Measurements from ENCODE around the gene MPPED2.

The MPPED2 gene

GRCh38 chr11:30550022-30550542, 36.1 kb downstream of the MPPED2 start:
- H3K4me3 ChIP-seq (ENCODE audit: low read depth in 1 of 2, low read length in 1 of 2), result no peak overlapping the region
- no peaks in the 10 kb centered on the region for H3K27me3 ChIP-seq
- no peaks in the 10 kb centered on the region for H3K9me3 ChIP-seq
- no peak for TF ChIP-seq CTCF (IDR thresholded peaks at IDR 0.05)
- H3K36me3 ChIP-seq, result no peaks in the 10 kb centered on the region
- H3K27ac ChIP-seq, result no peak overlapping the region
- H3K4me1 ChIP-seq (ENCODE audit: control insufficient read depth in 1 of 2, insufficient read depth in 1 of 2, low read depth in 1 of 2, low read length in 1 of 2), result no peaks in the 10 kb centered on the region

GRCh38 chr11:30549565-30549964, 36.6 kb downstream of the MPPED2 start:
- TF ChIP-seq CTCF (IDR thresholded peaks at IDR 0.05), result no peak
- H3K4me1 ChIP-seq (ENCODE audit: control insufficient read depth in 1 of 2, insufficient read depth in 1 of 2, low read depth in 1 of 2, low read length in 1 of 2), result no peaks in the 10 kb centered on the region
- no peak overlapping the region for H3K4me3 ChIP-seq (ENCODE audit: low read depth in 1 of 2, low read length in 1 of 2)
- no peaks in the 10 kb centered on the region for H3K36me3 ChIP-seq
- no peak overlapping the region for H3K27ac ChIP-seq
- no peaks in the 10 kb centered on the region for H3K9me3 ChIP-seq
- H3K27me3 ChIP-seq, result no peaks in the 10 kb centered on the region

- H3K27ac ChIP-seq, result no peak overlapping the region
- TF ChIP-seq CTCF (IDR thresholded peaks at IDR 0.05), result no peak
- H3K4me3 ChIP-seq (ENCODE audit: low read depth in 1 of 2, low read length in 1 of 2), result no peak overlapping the region
- no peaks in the 10 kb centered on the region for H3K9me3 ChIP-seq
- H3K27me3 ChIP-seq, result no peaks in the 10 kb centered on the region
- H3K4me1 ChIP-seq (ENCODE audit: control insufficient read depth in 1 of 2, insufficient read depth in 1 of 2, low read depth in 1 of 2, low read length in 1 of 2), result no peaks in the 10 kb centered on the region
- H3K36me3 ChIP-seq, result no peaks in the 10 kb centered on the region
Observed at GRCh38 chr11:30546334-30546733, 39.8 kb downstream of the MPPED2 start.

- Histone ChIP-seq H3K36me3 (no peaks in the 10 kb centered on the region), H3K27ac (no peak overlapping the region), H3K4me3 (ENCODE audit: low read depth in 1 of 2, low read length in 1 of 2) (no peak overlapping the region), H3K27me3 (no peaks in the 10 kb centered on the region), H3K9me3 (no peaks in the 10 kb centered on the region), H3K4me1 (ENCODE audit: control insufficient read depth in 1 of 2, insufficient read depth in 1 of 2, low read depth in 1 of 2, low read length in 1 of 2) (no peaks in the 10 kb centered on the region)
- TF ChIP-seq CTCF (IDR thresholded peaks at IDR 0.05), result no peak
Observed at GRCh38 chr11:30545507-30545906, 40.6 kb downstream of the MPPED2 start.

- TF ChIP-seq CTCF (IDR thresholded peaks at IDR 0.05), result no peak
- H3K4me3 ChIP-seq (ENCODE audit: low read depth in 1 of 2, low read length in 1 of 2), result no peak overlapping the region
- no peaks in the 10 kb centered on the region for H3K27me3 ChIP-seq
- no peaks in the 10 kb centered on the region for H3K4me1 ChIP-seq (ENCODE audit: control insufficient read depth in 1 of 2, insufficient read depth in 1 of 2, low read depth in 1 of 2, low read length in 1 of 2)
- H3K36me3 ChIP-seq, result no peaks in the 10 kb centered on the region
- H3K9me3 ChIP-seq, result no peaks in the 10 kb centered on the region
- H3K27ac ChIP-seq, result no peak overlapping the region
Observed at GRCh38 chr11:30543066-30543465, 43.1 kb downstream of the MPPED2 start.

- no peaks in the 10 kb centered on the region for H3K4me1 ChIP-seq (ENCODE audit: control insufficient read depth in 1 of 2, insufficient read depth in 1 of 2, low read depth in 1 of 2, low read length in 1 of 2)
- no peaks in the 10 kb centered on the region for H3K9me3 ChIP-seq
- no peak overlapping the region for H3K4me3 ChIP-seq (ENCODE audit: low read depth in 1 of 2, low read length in 1 of 2)
- no peaks in the 10 kb centered on the region for H3K36me3 ChIP-seq
- H3K27ac ChIP-seq, result no peak overlapping the region
- TF ChIP-seq CTCF (IDR thresholded peaks at IDR 0.05), result no peak
- H3K27me3 ChIP-seq, result no peaks in the 10 kb centered on the region
Observed at GRCh38 chr11:30540781-30541180, 45.4 kb downstream of the MPPED2 start.

Measured in neutrophil (primary cell).